HepG2 (cell line): ENCODE data around the gene GRID1. TPM values are rescaled to one million over a fixed set of nuclear protein-coding genes. Genes with fewer than 3 reads are reported as not detected.

Experiments used
- ATAC-seq: fragments of 200-7000 bp; cut with Tn5 transposase; 3 replicates; pipeline ENCODE4 v1.9.1; 2020; ENCODE audit warnings: mild to moderate bottlenecking, moderate library complexity
- BruUV-seq: library from RNA; stranded (reverse); fragments of 400-500 nt; replicated peaks from 2 replicates; lab custom pipeline; 2021; lab: Mats Ljungman, UMichigan
- CTCF ChIA-PET: fragments of 300-600 bp; formaldehyde crosslinking; extraction: SDS; loops from one replicate; lab custom pipeline; 2021; ENCODE audit warnings: low total read pairs, inconsistent platforms, low intra/inter-chr PET ratio; lab: Yijun Ruan, JAX
- POLR2A ChIA-PET: fragments of 350-600 bp; sonication (Branson Sonifier 250); formaldehyde crosslinking; loops from one replicate; lab custom pipeline; 2020; ENCODE audit warnings: antibody characterized with exemption, inconsistent platforms; lab: Yijun Ruan, JAX
- DNase-seq: peaks from one replicate; pipeline ENCODE4 v3.0.0-alpha.2; 2015; ENCODE audit warnings: low spot score
- FAIRE-seq: peaks from 3 replicates; lab custom pipeline; 2011; peaks lifted over from hg19 to GRCh38; lab: Jason Lieb, UNC
- H2AFZ ChIP-seq: one replicate; pipeline ENCODE4 v1.6.1; 2011; ENCODE audit warnings: low read length, inconsistent platforms
- H3K27ac ChIP-seq: fragments of 300-600 bp; 3 replicates; pipeline ENCODE4 v1.8.0; 2011; ENCODE audit warnings: mixed run types, mild to moderate bottlenecking, mixed read lengths, low read length, inconsistent platforms; ENCODE audit not compliant: insufficient read depth; ENCODE audit errors: extremely low read length
- H3K27me3 ChIP-seq, 2 experiments: fragments of 200-600 bp in 1 of 2; 2 replicates in 1 of 2; 3 replicates in 1 of 2; pipeline versions ENCODE4 v1.6.0 to v1.8.0; 2011; ENCODE audit warnings: low read length in 2 of 2, mild to moderate bottlenecking in 2 of 2, moderate library complexity in 2 of 2, inconsistent platforms in 1 of 2; ENCODE audit not compliant: insufficient read depth in 2 of 2, control insufficient read depth in 1 of 2
- H3K36me3 ChIP-seq, 2 experiments: fragments of 200-600 bp in 1 of 2; replicated peaks in 1 of 2; 2 replicates in 1 of 2; 3 replicates in 1 of 2; pipeline versions ENCODE4 v1.5.1 to v1.8.0; 2011; ENCODE audit warnings: low read length in 2 of 2, inconsistent platforms in 1 of 2; ENCODE audit not compliant: insufficient read depth in 2 of 2, control insufficient read depth in 1 of 2
- H3K4me1 ChIP-seq: 2 replicates; pipeline ENCODE4 v1.5.1; 2012; ENCODE audit warnings: low read length, inconsistent platforms; ENCODE audit not compliant: insufficient read depth
- H3K4me2 ChIP-seq: 2 replicates; pipeline ENCODE4 v1.6.0; 2011; ENCODE audit warnings: low read depth, low read length, inconsistent platforms
- H3K4me3 ChIP-seq, 3 experiments: fragments of 200-600 bp in 1 of 3; sonication (generic), shearing (Covaris generic) in 1 of 3; replicated peaks in 1 of 3; 2 replicates each; pipeline ENCODE4 v1.5.1; 2011 to 2016; ENCODE audit warnings: low read length in 3 of 3, inconsistent platforms in 2 of 3, low read depth in 2 of 3, mild to moderate bottlenecking in 2 of 3, control low read depth in 1 of 3, mixed read lengths in 1 of 3; ENCODE audit not compliant: insufficient read depth in 1 of 3
- H3K79me2 ChIP-seq: one replicate; pipeline ENCODE4 v1.6.1; 2011; ENCODE audit warnings: low read length, inconsistent platforms; ENCODE audit not compliant: insufficient read depth
- H3K9ac ChIP-seq: 2 replicates; pipeline ENCODE4 v1.6.0; 2011; ENCODE audit warnings: mild to moderate bottlenecking, low read depth, low read length, inconsistent platforms; ENCODE audit not compliant: insufficient read depth
- H3K9me3 ChIP-seq: 2 replicates; pipeline ENCODE4 v1.5.1; 2012; ENCODE audit warnings: mild to moderate bottlenecking, low read length
- H4K20me1 ChIP-seq: 2 replicates; pipeline ENCODE4 v1.6.0; 2011; ENCODE audit warnings: inconsistent platforms, mild to moderate bottlenecking, low read length, moderate library complexity; ENCODE audit not compliant: insufficient read depth
- ATF7 ChIP-seq, 2 experiments: fragments of 450-650 bp in 1 of 2; sonication (generic) in 1 of 2; formaldehyde crosslinking in 1 of 2; IDR thresholded peaks; 2 replicates each; pipeline versions ENCODE4 v1.4.0 to v1.6.1; 2016 to 2020; ENCODE audit warnings: antibody characterized with exemption in 1 of 2, mild to moderate bottlenecking in 1 of 2, missing genetic modification reagents in 1 of 2
- CBX2 ChIP-seq, 2 experiments: fragments of 200-600 bp in 1 of 2; sonication (generic); formaldehyde crosslinking in 1 of 2; IDR thresholded peaks; 2 replicates each; pipeline versions ENCODE4 v1.7.0 to v1.8.1; 2018 to 2022; ENCODE audit warnings: low read depth in 2 of 2, low read length in 1 of 2, mild to moderate bottlenecking in 1 of 2, missing genetic modification reagents in 1 of 2
- FOXK1 ChIP-seq: sonication (generic); formaldehyde crosslinking; IDR thresholded peaks from 2 replicates; pipeline ENCODE4 v1.4.0; 2020; ENCODE audit warnings: low read depth, missing genetic modification reagents, borderline replicate concordance
- HMG20B ChIP-seq: conservative IDR thresholded peaks from 2 replicates; pipeline ENCODE4 v1.6.1; 2016; ENCODE audit warnings: missing genetic modification reagents, missing compliant biosample characterization
- KAT2B ChIP-seq: fragments of 150-350 bp; IDR thresholded peaks from 2 replicates; pipeline ENCODE4 v1.6.1; 2014; ENCODE audit warnings: low read depth, low read length, borderline replicate concordance
- NCOA1 ChIP-seq: sonication (generic); formaldehyde crosslinking; IDR thresholded peaks from 2 replicates; pipeline ENCODE4 v1.9.0; 2021; ENCODE audit warnings: missing genetic modification reagents
- SIN3A ChIP-seq: IDR thresholded peaks from 2 replicates; pipeline ENCODE4 v1.6.1; 2011; ENCODE audit warnings: low read depth, mild to moderate bottlenecking, control low read depth, low read length, borderline replicate concordance
- ZNF513 ChIP-seq: sonication (generic); formaldehyde crosslinking; conservative IDR thresholded peaks from 2 replicates; pipeline ENCODE4 v1.5.0; 2020; ENCODE audit warnings: missing genetic modification reagents
- ZNF563 ChIP-seq: sonication (generic); formaldehyde crosslinking; IDR thresholded peaks from 2 replicates; pipeline ENCODE4 v1.8.0; 2022; ENCODE audit warnings: mild to moderate bottlenecking, moderate library complexity, missing genetic modification reagents
- ZNF782 ChIP-seq: sonication (generic); formaldehyde crosslinking; IDR thresholded peaks from 2 replicates; pipeline ENCODE4 v1.4.0; 2020; ENCODE audit warnings: missing genetic modification reagents, mild to moderate bottlenecking, borderline replicate concordance
- WGBS: methylation state at CpG from one replicate; pipeline ENCODE4 v1.1.6; 2017; ENCODE audit warnings: low lambda C conversion rate; 5-methylcytosine and 5-hydroxymethylcytosine counted together
- in situ Hi-C: cut with HindIII; loops from 2 replicates; pipeline ENCODE4 v1.10.0; 2017; ENCODE audit warnings: low pct_unique_long_range_greater_than_20kb; ENCODE audit not compliant: extremely low pct_ligation_motif_present
- intact Hi-C: fragments of 100-400 bp; cut with micrococcal nuclease; formaldehyde crosslinking; loops from one replicate; pipeline ENCODE4 v1.10.0; 2022; ENCODE audit not compliant: unreplicated experiment
- polyA plus RNA-seq, 8 experiments: library from polyadenylated mRNA; depleted of rRNA in 3 of 8; stranded (reverse) in 7 of 8; unstranded in 1 of 8; fragments of >200 nt; fragmentation: Illumina TruSeq in 4 of 8; extraction: Trizol in 4 of 8; gene quantifications; 2 replicates each; pipeline versions ENCODE4 v1.2.1 to v1.2.3, GENCODE V29; 2011 to 2016; ENCODE audit warnings: low read depth in 4 of 8, missing spikeins in 1 of 8, mixed read lengths in 1 of 8; ENCODE audit not compliant: insufficient read depth in 1 of 8
- total RNA-seq, 5 experiments: library from RNA; depleted of rRNA; stranded (reverse); fragments of >200 nt; fragmentation: Illumina TruSeq; extraction: Trizol; gene quantifications; 2 replicates each; pipeline ENCODE4 v1.2.3, GENCODE V29; 2016; ENCODE audit warnings: low read depth in 1 of 5

GRID1 gene
- total and polyA plus RNA-seq, 2 of the 13 experiments (the other 11 are each of a cell fraction or from before 2014, with no cell fraction given): 0.05 TPM; not detected in 1

DNA sequence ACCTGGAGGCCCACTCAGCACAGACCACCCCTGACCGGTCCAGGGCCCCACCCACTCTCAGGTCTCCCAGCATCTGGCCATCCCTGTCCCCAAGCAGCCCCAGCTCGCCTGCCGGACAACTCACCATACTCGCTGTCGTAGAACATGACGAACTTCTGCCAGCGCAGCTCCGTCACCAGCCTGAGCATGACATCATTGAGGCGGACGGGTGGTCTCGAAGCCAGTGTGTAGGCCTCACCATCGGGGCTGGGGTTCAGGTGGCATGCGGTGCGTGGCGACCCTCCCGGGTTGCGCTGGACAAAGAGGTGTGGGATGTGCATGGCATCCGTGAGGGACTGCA, 160.4 kb downstream of the GRID1 start:
- DNase-seq (no peak), FAIRE-seq (no peak), ATAC-seq (no peak)
- ChIA-PET CTCF (no interaction called here), POLR2A (no interaction called here)
- no peaks in the 10 kb centered on the region for H4K20me1 ChIP-seq
- no peak overlapping the region for H3K4me3 ChIP-seq
- H3K4me1 ChIP-seq: no peaks in the 10 kb centered on the region
- no peak overlapping the region for H3K9ac ChIP-seq
- H3K4me2 ChIP-seq: no peak overlapping the region
- H3K27me3 ChIP-seq: peaks cover 0 to 1% of the 10 kb centered on the region in 2 experiments; a peak in 2 of 5 replicates
- no peak overlapping the region for H2AFZ ChIP-seq
- no peaks in the 10 kb centered on the region for H3K9me3 ChIP-seq
- H3K79me2 ChIP-seq: no peaks in the 10 kb centered on the region
- whole genome bisulfite sequencing: 62% methylated on average over 9 of the region's 18 CpGs
- BruUV-seq: no TSS peak
- intact Hi-C loops (no loop called here), in situ Hi-C loops (no loop called here)
- H3K27ac ChIP-seq: no peak overlapping the region
- peak; percentile 33; the same call in 1 of the 2 replicates for TF ChIP-seq ATF7 (IDR thresholded peaks at IDR 0.05)
- no peak for TF ChIP-seq ATF7 (CRISPR knock-in tag; IDR thresholded peaks at IDR 0.05)
- TF ChIP-seq SIN3A: no peak
- no peak for TF ChIP-seq ZNF782 (CRISPR knock-in tag)
- no peak for TF ChIP-seq CBX2 (IDR thresholded peaks at IDR 0.05; ENCODE audit: low read depth, low read length)
- TF ChIP-seq CBX2 (CRISPR knock-in tag; IDR thresholded peaks at IDR 0.05; ENCODE audit: low read depth): no peak
- H3K36me3 ChIP-seq: no peaks in the 10 kb centered on the region

DNA sequence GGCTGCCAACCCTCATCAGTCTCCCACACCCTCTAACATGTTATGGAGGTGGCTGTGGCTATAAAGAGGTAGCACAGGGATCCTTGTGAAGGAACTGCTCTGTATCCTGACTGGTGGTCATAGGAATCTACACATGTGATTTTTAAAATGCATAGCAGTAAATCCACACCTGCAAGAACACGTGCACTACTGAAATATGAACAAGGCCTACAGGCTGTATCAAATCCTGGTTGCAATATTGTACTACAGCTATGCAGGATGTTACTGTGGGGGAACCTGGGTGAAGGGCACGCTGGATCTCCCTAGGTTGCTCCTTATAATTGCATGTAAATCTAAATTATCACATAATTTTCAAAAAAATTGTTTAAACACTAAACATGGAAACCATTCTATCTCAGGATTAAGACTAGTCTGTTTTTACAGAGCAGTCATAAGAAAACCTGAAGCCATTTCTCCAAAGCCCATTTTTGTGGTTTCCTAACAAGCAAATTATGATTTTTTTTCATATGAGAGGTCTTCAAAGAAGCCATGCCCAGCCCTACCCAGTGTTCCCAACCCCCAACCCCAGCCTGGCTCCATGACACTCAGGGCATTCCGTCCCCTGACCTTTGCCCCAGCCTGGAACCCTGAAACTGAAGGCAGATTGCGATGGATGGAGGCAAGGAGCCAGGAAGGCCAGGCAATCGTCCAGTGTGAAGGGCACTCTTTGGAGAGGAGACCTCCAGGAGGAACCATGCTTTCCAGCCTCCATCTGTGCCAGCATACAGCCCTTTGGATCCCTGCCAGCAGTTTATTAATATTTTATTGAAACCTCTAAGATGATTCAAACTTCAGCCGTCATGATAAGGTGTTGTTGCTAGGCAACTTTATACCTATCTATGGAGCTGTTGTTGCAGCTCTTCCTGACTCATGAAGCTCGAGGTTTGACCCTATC, 161.0 kb downstream of the GRID1 start:
- peaks cover 0 to 1% of the 10 kb centered on the region in 2 experiments; a peak in 1 of 5 replicates for H3K27me3 ChIP-seq
- 4% methylated on average over 7 of the region's 7 CpGs for WGBS
- intact Hi-C loops (no loop called here), in situ Hi-C loops (no loop called here)
- TF ChIP-seq ZNF513 (CRISPR knock-in tag) (no peak), FOXK1 (CRISPR knock-in tag) (no peak), NCOA1 (CRISPR knock-in tag) (no peak), HMG20B (CRISPR knock-in tag) (no peak), KAT2B (no peak), ZNF563 (CRISPR knock-in tag) (no peak)
- ATAC-seq (no peak), DNase-seq (no peak), FAIRE-seq (no peak)
- no peak overlapping the region for H3K9ac ChIP-seq
- no peaks in the 10 kb centered on the region for H3K9me3 ChIP-seq
- H2AFZ ChIP-seq: no peak overlapping the region
- no TSS peak for BruUV-seq
- ChIA-PET POLR2A (no interaction called here), CTCF (no interaction called here)
- no peaks in the 10 kb centered on the region for H4K20me1 ChIP-seq
- H3K4me3 ChIP-seq: no peak overlapping the region
- no peaks in the 10 kb centered on the region for H3K36me3 ChIP-seq
- no peak overlapping the region for H3K27ac ChIP-seq
- no peaks in the 10 kb centered on the region for H3K4me1 ChIP-seq
- no peaks in the 10 kb centered on the region for H3K79me2 ChIP-seq
- no peak overlapping the region for H3K4me2 ChIP-seq
